Activated naive CD8-positive, alpha-beta T cell treated with anti-CD3 and anti-CD28 coated beads for 36 hours (primary cell): ENCODE measurements around the gene KIF2A. TPM values are rescaled to one million over a fixed set of nuclear protein-coding genes. Genes with fewer than 3 reads are reported as not detected.
"Not testable (repeated sequence)": the region's sequence is repeated elsewhere in the genome, so short reads cannot be mapped to it uniquely, and the experiment has no call there.

Experiments
- DNase-seq: peaks from one replicate; pipeline ENCODE4 v3.0.0; 2021
- H3K27ac Mint-ChIP-seq: one replicate; pipeline ENCODE4 v1.8.0; 2022; ENCODE audit warnings: mild to moderate bottlenecking, moderate library complexity, mixed read lengths
- H3K27me3 Mint-ChIP-seq: one replicate; pipeline ENCODE4 v1.8.0; 2022; ENCODE audit warnings: mild to moderate bottlenecking, mixed read lengths
- H3K36me3 Mint-ChIP-seq: one replicate; pipeline ENCODE4 v1.8.0; 2021; ENCODE audit warnings: mild to moderate bottlenecking, mixed read lengths
- H3K4me1 Mint-ChIP-seq: one replicate; pipeline ENCODE4 v1.8.0; 2021; ENCODE audit warnings: mixed read lengths
- H3K4me3 Mint-ChIP-seq: one replicate; pipeline ENCODE4 v1.8.0; 2022; ENCODE audit warnings: mild to moderate bottlenecking, moderate library complexity, mixed read lengths
- H3K9me3 Mint-ChIP-seq: one replicate; pipeline ENCODE4 v1.8.0; 2022; ENCODE audit warnings: mixed read lengths
- total RNA-seq, 2 experiments: library from RNA; stranded (reverse); gene quantifications; one replicate each; pipeline ENCODE4 v1.2.3, GENCODE V29; 2021

The KIF2A gene
- total RNA-seq, 2 experiments from 2014 or later = 164 to 175 TPM

DNA sequence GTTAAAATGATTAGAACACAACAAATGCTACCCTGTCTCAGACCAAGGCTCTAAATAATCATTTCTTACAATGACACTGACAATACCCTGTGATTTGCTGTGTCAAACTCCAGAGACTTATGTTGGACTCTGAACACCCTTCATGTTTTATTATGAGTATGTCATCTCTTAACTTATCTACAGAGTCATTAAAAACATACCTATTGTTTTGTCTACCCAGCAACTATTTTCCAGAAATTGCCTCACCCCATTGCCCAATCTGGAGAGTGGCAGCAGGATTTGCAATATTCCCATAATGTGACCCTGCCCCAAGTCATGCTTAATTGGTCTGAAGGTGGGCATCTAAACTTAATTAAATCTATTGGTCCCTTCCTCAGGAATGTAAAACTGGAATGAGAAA, 23.0 kb upstream of the KIF2A start:
- no peak overlapping the region for H3K27ac Mint-ChIP-seq
- peaks cover 42% of the 10 kb centered on the region for H3K4me1 Mint-ChIP-seq
- peaks cover 32% of the 10 kb centered on the region for H3K36me3 Mint-ChIP-seq
- peaks cover 23% of the 10 kb centered on the region for H3K9me3 Mint-ChIP-seq
- no peak for DNase-seq
- no peak overlapping the region for H3K4me3 Mint-ChIP-seq
- no peaks in the 10 kb centered on the region for H3K27me3 Mint-ChIP-seq

DNA sequence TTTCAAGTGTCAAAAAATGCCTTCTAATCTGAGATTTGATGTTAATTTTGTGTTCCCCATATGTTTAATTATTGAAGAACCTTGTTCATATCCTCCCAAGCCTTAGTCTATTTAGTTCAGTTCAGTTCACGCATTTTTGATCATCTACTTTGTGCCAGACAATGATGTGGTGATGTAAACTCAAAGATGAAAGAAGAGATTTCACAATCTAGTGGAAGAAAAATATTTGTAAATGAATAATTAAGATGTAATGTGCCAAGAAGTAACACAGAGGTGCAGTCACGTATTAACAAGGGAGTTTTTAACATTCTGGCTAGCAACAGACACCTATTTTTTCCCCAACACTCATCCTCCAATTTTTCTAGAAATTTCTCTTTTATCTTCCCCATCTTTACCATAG, 22.1 kb upstream of the KIF2A start:
- Mint-ChIP-seq H3K4me1 (peaks cover 43% of the 10 kb centered on the region), H3K27ac (peak overlapping the region; percentile 95), H3K27me3 (no peaks in the 10 kb centered on the region), H3K4me3 (no peak overlapping the region), H3K9me3 (peaks cover 26% of the 10 kb centered on the region), H3K36me3 (peaks cover 37% of the 10 kb centered on the region)
- no peak for DNase-seq

DNA sequence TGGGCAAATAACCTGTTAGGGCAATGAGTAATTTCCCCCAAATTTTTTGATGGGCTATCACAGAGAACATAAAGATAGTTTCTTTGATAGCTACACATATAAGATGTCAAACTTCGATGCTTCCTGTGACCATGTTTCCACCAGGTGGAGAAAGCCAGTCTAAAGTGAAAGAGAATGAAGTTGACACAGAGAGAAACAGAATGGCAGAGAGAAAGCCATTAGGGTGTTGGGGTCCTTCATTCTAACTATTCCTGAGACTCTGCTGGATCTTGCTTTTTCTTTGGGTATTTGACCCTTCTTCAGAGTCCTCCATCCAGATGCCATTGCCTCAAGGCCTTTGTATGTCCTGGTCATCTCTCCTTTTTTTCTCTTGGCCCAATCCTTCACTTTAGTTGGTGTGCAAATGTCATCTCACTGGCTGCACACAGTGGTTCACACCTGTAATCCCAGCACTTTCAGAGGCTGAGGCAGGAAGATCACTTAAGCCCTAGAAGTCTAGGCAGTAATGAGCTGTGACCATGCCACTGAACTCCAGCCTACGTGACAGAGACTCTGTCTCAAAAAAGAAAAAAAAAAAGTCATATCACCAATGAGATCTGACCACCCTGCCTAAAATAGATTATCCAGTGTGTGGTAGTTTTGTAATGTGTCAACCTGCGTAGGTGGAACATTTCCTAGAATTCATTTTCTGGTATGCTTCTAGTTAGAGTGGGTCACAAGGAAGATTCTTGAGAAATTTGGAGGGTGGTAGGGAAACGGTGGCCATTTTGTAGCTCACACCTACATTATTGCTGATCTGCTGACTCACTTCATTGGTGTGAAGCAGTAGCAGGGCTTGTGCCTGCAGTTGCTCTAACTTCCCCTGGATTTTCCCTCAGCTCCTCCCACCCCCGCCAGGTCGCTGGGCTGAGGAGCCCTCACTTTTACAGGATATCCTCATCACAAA, 20.8 kb upstream of the KIF2A start:
- H3K27ac Mint-ChIP-seq = peak overlapping the region; percentile 95
- peaks cover 26% of the 10 kb centered on the region for H3K9me3 Mint-ChIP-seq
- DNase-seq = peak; percentile 74
- H3K27me3 Mint-ChIP-seq = no peaks in the 10 kb centered on the region
- peak overlapping the region; percentile 39 for H3K4me3 Mint-ChIP-seq
- peaks cover 43% of the 10 kb centered on the region for H3K36me3 Mint-ChIP-seq
- peaks cover 48% of the 10 kb centered on the region for H3K4me1 Mint-ChIP-seq

DNA sequence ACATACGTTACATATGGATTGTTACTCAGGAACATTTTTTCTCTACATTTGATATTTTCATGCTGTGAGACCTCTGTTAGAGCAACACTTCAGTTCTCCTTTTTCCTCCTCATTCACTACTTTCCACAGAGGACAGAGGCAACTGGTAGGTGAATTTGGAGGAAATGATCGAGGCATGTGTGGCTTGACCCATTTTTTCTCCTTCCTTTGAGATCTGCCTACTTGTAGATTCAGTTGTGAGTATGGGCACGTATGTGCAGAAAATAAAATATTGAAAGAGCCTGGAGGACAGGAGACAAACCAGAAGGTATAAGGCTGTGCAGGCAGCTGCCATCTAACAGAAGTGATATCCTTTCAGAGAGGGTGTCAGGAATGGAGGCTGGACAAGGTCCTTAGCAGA, 19.2 kb upstream of the KIF2A start:
- Mint-ChIP-seq H3K4me3 (no peak overlapping the region), H3K9me3 (peaks cover 27% of the 10 kb centered on the region), H3K27ac (peak overlapping the region; percentile 73), H3K36me3 (peaks cover 51% of the 10 kb centered on the region), H3K4me1 (peaks cover 59% of the 10 kb centered on the region), H3K27me3 (no peaks in the 10 kb centered on the region)
- no peak for DNase-seq

DNA sequence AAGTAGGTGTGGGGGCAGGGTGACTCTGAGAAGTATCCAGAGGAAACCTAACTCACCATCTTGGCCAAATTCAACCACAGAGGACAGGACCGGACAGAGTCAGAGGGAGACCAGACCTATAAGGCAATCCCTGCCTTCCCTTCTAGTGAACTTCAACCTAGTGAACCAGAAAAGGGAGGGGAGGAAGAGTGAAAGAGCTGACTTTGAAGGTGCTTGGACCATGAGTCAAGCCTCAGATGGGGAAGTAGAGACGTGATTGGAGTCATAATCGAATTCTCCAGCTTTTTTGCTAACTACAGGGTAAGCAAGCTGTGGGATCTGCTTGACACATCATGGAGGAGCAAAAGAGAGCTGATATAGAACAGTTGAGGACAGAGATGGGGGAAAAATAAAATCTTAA, 18.8 kb upstream of the KIF2A start:
- Mint-ChIP-seq H3K4me3 (no peak overlapping the region), H3K36me3 (peaks cover 54% of the 10 kb centered on the region), H3K4me1 (peaks cover 62% of the 10 kb centered on the region), H3K27ac (peak overlapping the region; percentile 73), H3K9me3 (peaks cover 27% of the 10 kb centered on the region), H3K27me3 (no peaks in the 10 kb centered on the region)
- no peak for DNase-seq

DNA sequence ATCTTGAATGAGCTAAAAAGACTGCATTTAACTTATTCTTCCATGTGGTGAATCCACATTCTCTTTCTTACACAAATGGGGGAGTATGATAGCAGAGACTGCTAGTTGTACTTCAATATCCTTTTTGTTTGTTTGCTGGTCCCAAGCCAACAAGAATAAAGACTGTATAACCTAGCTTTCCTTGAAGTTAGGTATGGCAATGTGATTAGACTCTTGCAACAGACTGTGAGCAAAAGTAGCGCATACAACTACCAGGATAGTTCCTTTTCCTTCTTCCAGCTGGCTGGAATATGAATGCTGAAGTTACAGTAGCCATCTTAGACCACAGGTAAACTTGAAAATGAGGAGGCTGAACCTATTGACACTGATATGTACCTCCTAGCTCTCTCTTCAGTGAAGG, 17.9 kb upstream of the KIF2A start:
- Mint-ChIP-seq H3K27ac (no peak overlapping the region), H3K27me3 (no peaks in the 10 kb centered on the region), H3K36me3 (peaks cover 62% of the 10 kb centered on the region), H3K4me3 (no peak overlapping the region), H3K4me1 (peaks cover 64% of the 10 kb centered on the region), H3K9me3 (peaks cover 32% of the 10 kb centered on the region)
- DNase-seq = no peak

DNA sequence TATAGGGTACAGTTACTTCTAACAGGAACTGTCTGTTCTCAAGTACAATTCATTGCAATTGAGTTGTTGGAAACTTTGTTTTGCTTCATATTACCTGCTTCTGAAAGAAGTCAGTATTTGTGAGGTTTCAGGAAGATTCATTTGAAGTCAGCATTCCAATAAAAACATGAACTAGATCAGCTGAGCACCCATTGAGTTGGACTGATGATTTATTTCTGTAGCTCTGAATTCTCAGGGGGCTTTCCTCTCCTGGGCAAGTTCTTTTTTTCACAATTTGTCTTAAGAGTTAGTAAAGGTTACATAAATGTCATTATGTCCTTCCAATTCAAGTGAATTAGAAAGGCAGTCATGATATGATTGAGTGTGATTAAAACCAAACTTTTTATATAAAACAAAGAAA, 16.2 kb upstream of the KIF2A start:
- H3K9me3 Mint-ChIP-seq = peaks cover 33% of the 10 kb centered on the region
- no peaks in the 10 kb centered on the region for H3K27me3 Mint-ChIP-seq
- DNase-seq = no peak
- no peak overlapping the region for H3K4me3 Mint-ChIP-seq
- H3K4me1 Mint-ChIP-seq = peaks cover 53% of the 10 kb centered on the region
- H3K27ac Mint-ChIP-seq = peak overlapping the region; percentile 66
- peaks cover 58% of the 10 kb centered on the region for H3K36me3 Mint-ChIP-seq

DNA sequence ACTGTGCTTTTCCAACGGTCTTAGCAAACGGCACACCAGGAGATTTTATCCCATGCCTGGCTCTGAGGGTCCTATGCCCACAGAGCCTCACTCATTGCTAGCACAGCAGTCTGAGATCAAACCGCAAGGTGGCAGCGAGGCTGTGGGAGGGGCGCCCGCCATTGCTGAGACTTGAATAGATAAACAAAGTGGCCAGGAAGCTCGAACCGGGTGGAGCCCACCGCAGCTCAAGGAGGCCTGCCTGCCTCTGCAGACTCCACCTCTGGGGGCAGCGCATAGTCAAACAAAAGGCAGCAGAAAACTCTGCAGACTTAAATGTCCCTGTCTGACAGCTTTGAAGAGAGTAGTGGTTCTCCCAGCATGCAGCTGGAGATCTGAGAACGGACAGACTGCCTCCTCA, 14.2 kb upstream of the KIF2A start:
- Mint-ChIP-seq H3K27ac (peak overlapping the region; percentile 66), H3K4me1 (peaks cover 38% of the 10 kb centered on the region), H3K36me3 (peaks cover 44% of the 10 kb centered on the region), H3K9me3 (peaks cover 22% of the 10 kb centered on the region)
- DNase-seq = peak; percentile 51
- not testable (repeated sequence) for H3K27me3 Mint-ChIP-seq, H3K4me3 Mint-ChIP-seq

DNA sequence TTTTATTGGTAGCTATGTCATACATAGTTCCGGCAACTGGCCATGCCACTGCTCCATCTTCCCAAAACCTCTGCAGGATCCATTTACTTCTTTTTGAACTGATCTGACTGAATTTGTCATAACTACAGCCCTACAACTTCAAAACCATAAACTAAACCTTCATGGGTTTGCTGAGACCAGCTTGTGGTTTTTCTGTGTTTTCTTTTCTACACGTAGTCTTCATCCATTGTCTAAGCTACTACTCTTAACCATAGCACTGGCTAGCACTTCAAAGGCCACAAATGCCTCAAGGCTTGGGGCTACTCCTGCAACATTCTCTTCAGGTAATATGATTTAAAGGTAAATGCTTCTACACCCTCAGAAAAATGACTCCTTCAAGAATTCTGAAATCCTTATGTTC, 9.0 kb upstream of the KIF2A start:
- Mint-ChIP-seq H3K4me3 (no peak overlapping the region), H3K27me3 (no peaks in the 10 kb centered on the region), H3K4me1 (peaks cover 34% of the 10 kb centered on the region), H3K9me3 (peaks cover 11% of the 10 kb centered on the region), H3K27ac (peak overlapping the region; percentile 4), H3K36me3 (peaks cover 14% of the 10 kb centered on the region)
- no peak for DNase-seq

DNA sequence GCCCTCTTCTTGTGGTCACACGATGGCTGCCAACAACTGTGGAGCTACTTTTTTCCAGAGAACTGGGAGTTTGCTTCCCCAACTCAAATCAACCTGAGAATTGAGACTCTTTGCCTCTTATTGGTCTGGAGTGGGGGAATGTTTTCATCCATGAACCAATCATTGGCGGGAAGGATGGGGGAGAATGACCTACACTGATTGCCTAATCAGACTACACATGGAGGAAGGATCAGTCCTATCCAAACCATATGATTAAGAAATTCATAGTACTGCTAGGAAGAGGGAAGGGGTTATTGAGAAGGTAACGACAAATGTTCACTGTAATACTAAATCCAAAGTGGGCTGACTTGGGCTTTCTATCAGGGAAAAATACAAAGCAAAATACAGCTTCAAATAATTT, 7.9 kb upstream of the KIF2A start:
- H3K27ac Mint-ChIP-seq = no peak overlapping the region

DNA sequence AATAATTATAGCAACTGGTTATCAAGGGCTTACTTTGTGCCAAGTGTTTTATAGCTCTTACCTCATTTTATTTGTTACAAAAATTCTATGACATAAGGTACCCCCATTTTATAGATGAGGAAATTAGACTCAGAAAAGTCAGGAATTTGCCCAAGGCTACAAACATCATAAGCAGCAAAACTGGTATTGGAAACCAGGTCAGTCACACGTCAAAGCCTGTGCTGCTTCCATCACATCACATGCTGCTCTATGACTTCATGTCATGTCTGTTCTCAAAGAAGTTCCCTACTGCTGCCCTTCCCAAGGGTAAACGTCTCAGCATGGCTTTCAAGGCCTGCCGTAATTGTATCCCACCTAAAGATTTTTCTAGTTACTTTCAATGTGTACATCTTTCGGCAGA, 6.9 kb upstream of the KIF2A start:
- Mint-ChIP-seq H3K4me3 (no peak overlapping the region), H3K27me3 (no peaks in the 10 kb centered on the region), H3K36me3 (no peaks in the 10 kb centered on the region), H3K9me3 (peaks cover 3% of the 10 kb centered on the region), H3K4me1 (peaks cover 37% of the 10 kb centered on the region), H3K27ac (peak overlapping the region; percentile 50)
- DNase-seq = no peak

More for the DNA sequence above, 7.9 kb upstream of the KIF2A start:
- DNase-seq = no peak
- Mint-ChIP-seq H3K4me1 (peaks cover 30% of the 10 kb centered on the region), H3K4me3 (no peak overlapping the region), H3K9me3 (peaks cover 7% of the 10 kb centered on the region), H3K36me3 (peaks cover 4% of the 10 kb centered on the region), H3K27me3 (no peaks in the 10 kb centered on the region)

DNA sequence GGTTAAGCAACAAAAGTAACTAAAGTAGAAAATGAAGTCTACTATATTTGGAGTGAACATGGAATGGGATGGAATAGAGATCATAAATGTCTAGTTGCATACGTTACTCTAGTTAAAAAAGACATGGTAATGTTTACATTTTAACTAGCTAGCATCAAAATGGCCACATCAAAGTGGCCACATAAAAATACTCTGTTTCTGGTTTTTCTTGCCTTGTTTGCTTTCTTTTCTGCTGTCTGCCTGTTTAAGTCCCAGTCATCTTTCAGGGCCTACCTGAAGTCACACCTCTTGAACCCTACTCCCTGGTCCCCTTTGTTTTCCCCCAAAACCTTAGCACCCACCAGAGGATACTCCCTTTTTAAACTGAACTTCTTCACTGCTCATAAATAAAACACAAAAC, 6.4 kb upstream of the KIF2A start:
- no peak overlapping the region for H3K4me3 Mint-ChIP-seq
- no peaks in the 10 kb centered on the region for H3K36me3 Mint-ChIP-seq
- H3K9me3 Mint-ChIP-seq = no peaks in the 10 kb centered on the region
- no peak for DNase-seq
- peaks cover 37% of the 10 kb centered on the region for H3K4me1 Mint-ChIP-seq
- H3K27me3 Mint-ChIP-seq = no peaks in the 10 kb centered on the region
- H3K27ac Mint-ChIP-seq = peak overlapping the region; percentile 65

DNA sequence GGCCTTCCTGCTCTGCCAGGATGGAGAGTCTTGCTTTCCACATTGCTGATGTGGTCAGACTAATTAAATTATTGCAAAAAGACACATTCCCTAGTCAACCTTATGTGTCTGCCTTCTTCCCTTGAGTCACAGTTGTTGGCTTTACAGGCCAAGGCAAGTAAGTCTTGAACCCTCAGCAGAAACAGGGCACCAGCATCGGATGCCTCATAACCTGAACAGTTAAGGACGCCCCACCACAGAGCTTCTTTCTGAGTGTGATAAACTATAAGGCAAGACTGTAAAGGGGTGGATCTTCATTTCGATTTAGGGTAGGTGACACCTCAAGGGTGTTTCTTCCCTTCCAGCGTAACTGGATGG, 670 bp upstream of the KIF2A start:
- Mint-ChIP-seq H3K4me3 (peak overlapping the region; percentile 80), H3K27me3 (no peaks in the 10 kb centered on the region), H3K27ac (peak overlapping the region; percentile 99), H3K4me1 (peaks cover 42% of the 10 kb centered on the region), H3K9me3 (no peaks in the 10 kb centered on the region), H3K36me3 (peaks cover 36% of the 10 kb centered on the region)
- no peak for DNase-seq

DNA sequence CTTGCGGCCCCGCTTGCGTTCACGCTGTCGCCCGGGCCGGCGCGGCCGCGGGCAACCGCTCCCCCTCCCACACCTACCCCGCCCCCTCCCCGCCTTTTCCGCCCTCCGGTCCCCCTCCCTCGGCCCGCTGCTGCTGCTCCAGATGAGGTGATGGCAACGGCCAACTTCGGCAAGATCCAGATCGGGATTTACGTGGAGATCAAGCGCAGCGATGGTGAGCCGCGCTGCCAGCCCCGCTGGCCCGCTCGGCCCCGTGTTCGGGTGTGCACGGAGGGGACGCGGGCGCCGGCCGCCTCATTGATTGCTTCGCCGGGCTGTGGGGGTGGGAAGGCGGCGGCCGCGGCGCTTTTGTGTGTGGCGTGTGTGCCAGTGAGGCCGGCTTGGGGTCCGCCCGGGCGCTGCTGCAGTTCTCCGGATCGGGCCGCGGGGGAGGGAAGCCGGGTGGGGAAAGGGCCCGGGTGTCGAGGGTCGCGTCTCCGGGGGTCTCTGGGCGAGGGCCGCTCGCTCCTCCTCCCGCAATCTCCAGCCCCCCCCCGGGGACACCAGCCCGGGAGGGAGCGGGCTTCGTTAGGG, 403 bp downstream of the KIF2A start:
- peak; percentile 65 for DNase-seq
- Mint-ChIP-seq H3K36me3 (peaks cover 44% of the 10 kb centered on the region), H3K4me1 (peaks cover 53% of the 10 kb centered on the region), H3K9me3 (no peaks in the 10 kb centered on the region), H3K27me3 (no peaks in the 10 kb centered on the region), H3K4me3 (peak overlapping the region; percentile 91), H3K27ac (peak overlapping the region; percentile 98)

DNA sequence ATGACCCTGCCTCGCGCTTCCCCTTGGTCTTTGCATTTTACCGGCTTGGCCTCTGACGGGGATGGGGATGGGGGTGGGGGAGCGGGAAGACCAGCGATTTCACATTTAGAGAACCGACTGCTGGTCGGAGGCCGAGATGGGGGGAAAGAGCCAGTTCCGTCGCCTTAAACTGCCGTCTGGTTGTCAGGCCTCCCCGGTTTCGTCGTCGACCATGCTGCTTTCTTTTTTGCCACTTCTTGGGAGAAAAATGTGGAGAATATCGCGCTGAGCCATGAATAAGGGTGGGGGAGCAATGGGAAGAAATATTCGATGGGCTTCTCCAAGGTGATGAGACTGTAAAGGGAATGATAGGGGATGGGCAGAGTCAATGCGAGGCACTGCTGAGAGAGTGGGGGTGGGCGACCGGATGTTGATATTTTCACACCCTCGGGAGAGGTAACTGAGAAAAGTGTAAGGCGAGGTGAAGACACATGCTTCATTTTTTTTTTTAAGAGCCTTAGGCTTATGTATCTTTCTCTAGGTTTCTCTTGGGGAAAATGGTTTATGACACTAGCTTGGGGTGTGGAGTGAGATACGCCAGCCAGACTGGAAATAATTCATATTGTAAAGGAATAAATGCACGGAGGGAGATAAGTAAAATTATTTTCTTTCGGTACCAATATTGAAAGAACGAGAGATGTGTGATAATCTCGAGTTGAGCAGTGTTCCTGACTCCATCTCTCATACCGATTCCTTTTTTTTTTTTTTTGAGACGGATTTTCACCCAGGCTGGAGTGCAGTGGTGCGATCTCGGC, 1.1 kb downstream of the KIF2A start:
- peak; percentile 63 for DNase-seq
- Mint-ChIP-seq H3K4me1 (peaks cover 59% of the 10 kb centered on the region), H3K36me3 (peaks cover 49% of the 10 kb centered on the region), H3K27ac (peak overlapping the region; percentile 98), H3K9me3 (no peaks in the 10 kb centered on the region), H3K27me3 (no peaks in the 10 kb centered on the region), H3K4me3 (peak overlapping the region; percentile 91)
